AG10803 (cell line): ENCODE results near the gene STARD9.

Experiments used
- DNase-seq: peaks from one replicate; pipeline ENCODE4 v3.0.0; 2010; ENCODE audit warnings: low read depth
- H3K4me3 ChIP-seq: 2 replicates; pipeline ENCODE4 v1.5.1; 2011; ENCODE audit warnings: mild to moderate bottlenecking, low read length, control low read depth
- CTCF ChIP-seq: conservative IDR thresholded peaks from 2 replicates; pipeline ENCODE4 v1.5.1; 2011; ENCODE audit warnings: mild to moderate bottlenecking, low read length, control low read depth, inconsistent platforms

STARD9 gene

DNA sequence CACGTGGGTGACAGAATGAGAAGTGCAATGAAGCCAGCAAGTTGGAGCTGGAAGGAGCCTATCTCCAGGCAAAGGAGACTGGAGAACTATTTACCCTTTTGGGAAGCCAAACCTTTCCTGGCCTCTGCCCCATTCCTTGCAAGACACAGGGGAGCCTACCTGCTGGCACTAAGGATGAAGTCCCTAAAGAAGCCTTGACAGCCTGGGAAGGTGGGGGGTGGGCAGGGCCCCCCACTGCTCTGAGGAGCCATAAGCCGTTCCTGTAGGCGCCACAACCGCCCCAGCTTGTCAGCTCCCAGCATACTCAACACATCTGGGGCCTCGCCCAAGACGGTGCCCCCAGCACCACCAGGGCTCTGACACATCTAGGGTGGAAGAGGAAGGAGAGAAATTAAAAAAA, 156.1 kb downstream of the STARD9 start:
- H3K4me3 ChIP-seq: no peak overlapping the region
- no peak for TF ChIP-seq CTCF
- no peak for DNase-seq

DNA sequence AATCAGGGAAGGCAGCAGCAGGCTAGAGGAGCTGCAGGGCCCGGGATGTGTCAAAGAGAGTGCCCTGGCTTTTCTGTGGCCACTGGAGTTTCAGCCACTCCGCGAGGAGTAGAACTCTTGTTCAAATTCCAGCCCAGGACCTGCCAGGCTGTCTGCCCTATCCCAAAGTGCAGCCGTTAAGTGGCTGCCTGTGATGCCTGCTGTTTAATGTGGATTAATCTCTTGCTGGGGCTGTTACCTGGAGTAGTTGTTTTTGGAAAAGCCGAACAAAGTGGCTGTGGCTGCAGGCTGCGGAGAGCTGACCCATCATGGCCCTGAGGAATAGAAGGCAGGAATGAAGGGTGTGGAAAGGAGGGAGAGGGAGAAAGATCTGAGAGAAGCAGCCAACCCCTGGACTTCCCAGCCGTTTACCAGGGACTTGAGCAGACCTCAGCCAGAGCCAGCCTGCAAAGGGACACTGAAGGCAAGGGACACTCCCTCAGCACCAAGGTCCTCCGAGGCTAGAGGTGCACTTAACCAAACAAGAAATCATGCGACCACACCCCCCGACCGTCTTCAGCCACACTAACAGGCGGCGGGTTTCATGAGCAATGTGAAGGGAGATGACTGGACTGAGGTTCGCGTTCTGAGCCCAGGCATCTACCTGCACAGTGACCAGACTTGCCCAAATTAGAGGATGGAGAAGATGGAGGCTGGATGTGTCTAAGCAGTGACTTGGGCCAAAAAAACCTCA, 156.9 kb downstream of the STARD9 start:
- no peak for DNase-seq
- no peak for TF ChIP-seq CTCF

GRCh38 chr15:42733027-42733426, 157.6 kb downstream of the STARD9 start:
- no peak for TF ChIP-seq CTCF
- no peak for DNase-seq
- no peak overlapping the region for H3K4me3 ChIP-seq

More for the DNA sequence above, 156.9 kb downstream of the STARD9 start:
- no peak overlapping the region for H3K4me3 ChIP-seq

DNA sequence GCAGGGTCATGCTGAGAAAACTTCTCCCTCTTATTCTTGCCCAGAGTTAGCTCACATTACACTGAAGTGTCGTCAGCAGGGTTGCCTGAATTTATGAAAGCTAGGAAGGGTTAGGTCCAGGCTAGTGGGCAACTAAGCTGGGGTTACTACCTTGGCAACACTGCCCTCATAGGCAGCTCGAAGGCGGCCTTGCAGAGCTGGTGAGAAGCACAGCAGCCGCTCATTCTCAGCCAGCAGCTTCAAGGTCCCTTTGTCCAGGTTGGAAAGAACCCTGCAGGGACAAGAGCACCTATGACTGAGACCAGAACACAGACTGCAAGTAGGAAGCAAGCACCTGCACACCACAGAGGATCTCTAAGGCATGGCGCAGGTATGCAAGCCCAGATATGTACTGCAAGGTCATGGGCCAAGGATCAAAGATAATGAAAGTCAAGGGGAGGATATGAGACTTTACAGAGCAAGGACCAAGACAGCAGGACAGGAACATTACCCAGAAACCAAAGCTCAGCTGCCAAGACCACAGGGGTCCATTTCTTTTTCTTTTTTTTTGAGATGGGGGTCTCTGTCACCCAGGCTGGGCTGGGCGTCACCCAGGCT, 158.8 kb downstream of the STARD9 start:
- no peak for TF ChIP-seq CTCF
- DNase-seq: no peak
- H3K4me3 ChIP-seq: no peak overlapping the region

DNA sequence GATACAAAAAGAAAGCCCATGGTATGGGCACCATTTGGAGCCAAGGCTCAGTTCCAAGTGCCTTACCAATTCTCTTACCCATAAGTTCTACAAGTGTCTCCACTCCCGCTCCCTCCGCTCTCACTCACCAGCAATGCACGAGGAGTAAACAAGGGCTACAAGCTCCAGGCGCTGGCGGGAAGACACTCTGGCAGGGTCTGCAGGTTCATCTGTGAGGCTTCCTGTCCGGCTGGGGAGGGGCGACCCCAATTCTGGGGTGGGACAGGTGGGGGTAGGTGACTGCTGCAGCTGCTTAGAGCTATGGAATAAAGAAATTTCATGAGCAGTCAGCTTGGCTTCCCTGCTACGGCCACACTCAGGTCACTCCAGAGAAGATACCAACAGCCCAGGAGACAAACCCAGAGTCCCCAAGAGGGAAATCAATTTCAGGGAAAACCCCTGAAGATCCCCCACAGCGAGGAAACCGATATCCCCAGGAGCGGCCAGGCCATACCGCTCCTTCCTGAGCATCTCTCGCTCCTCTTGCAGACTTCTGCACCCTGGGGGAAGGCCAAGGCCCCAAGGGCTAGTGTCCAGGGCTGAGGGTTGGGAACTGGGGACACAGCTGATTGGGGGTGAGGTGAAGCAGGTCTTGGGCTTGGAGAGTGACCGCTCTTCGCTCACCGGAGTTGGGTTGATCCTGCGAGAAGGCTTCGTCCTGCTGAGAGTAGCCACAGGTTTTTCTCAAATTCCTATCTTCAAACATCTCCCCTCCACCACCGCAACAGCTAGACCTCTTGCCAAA, 160.2 kb downstream of the STARD9 start:
- no peak for DNase-seq
- TF ChIP-seq CTCF: no peak
- H3K4me3 ChIP-seq: peak overlapping the region; percentile 87

- no peak for DNase-seq
- H3K4me3 ChIP-seq: peak overlapping the region; percentile 87
- TF ChIP-seq CTCF: no peak
Observed at GRCh38 chr15:42736178-42736792, 160.9 kb downstream of the STARD9 start.
